HepG2 (cell line): Measurements from ENCODE around the gene SLC36A1.

Experiments used
- ATF1 ChIP-seq: IDR thresholded peaks from 2 replicates; pipeline ENCODE4 v1.6.1; 2016; ENCODE audit warnings: mild to moderate bottlenecking, control low read depth
- CEBPB ChIP-seq: IDR thresholded peaks from 2 replicates; pipeline ENCODE4 v1.6.1; 2011; ENCODE audit warnings: low read depth, low read length, improper control_type of control experiment, borderline replicate concordance
- FOSL2 ChIP-seq: sonication (generic); formaldehyde crosslinking; IDR thresholded peaks from 2 replicates; pipeline ENCODE4 v1.4.0; 2020; ENCODE audit warnings: missing genetic modification reagents
- FOXM1 ChIP-seq: sonication (generic); formaldehyde crosslinking; IDR thresholded peaks from 2 replicates; pipeline ENCODE4 v1.5.0; 2020; ENCODE audit warnings: missing genetic modification reagents
- NFE2 ChIP-seq: sonication (generic); formaldehyde crosslinking; IDR thresholded peaks from 2 replicates; pipeline ENCODE4 v1.4.0; 2020; ENCODE audit warnings: missing genetic modification reagents
- NFIC ChIP-seq: IDR thresholded peaks from 2 replicates; pipeline ENCODE4 v1.6.1; 2012; ENCODE audit warnings: mild to moderate bottlenecking, low read length, inconsistent platforms
- POLR2A ChIP-seq, 2 experiments: IDR thresholded peaks; 2 replicates each; pipeline ENCODE4 v1.6.1; 2011; ENCODE audit warnings: low read depth in 2 of 2, low read length in 2 of 2, mild to moderate bottlenecking in 1 of 2, moderate library complexity in 1 of 2; ENCODE audit not compliant: insufficient read depth in 1 of 2
- ZNF142 ChIP-seq: sonication (generic); formaldehyde crosslinking; IDR thresholded peaks from 2 replicates; pipeline ENCODE4 v1.4.0; 2020; ENCODE audit warnings: missing genetic modification reagents
- ZNF552 ChIP-seq: sonication (generic); formaldehyde crosslinking; IDR thresholded peaks from 2 replicates; pipeline ENCODE4 v1.9.0; 2022; ENCODE audit warnings: missing genetic modification reagents, mild to moderate bottlenecking, borderline replicate concordance
- ZNF597 ChIP-seq: sonication (generic); formaldehyde crosslinking; IDR thresholded peaks from 2 replicates; pipeline ENCODE4 v1.5.0; 2020; ENCODE audit warnings: missing genetic modification reagents
- ZNF644 ChIP-seq: IDR thresholded peaks from 2 replicates; pipeline ENCODE4 v1.6.1; 2016; ENCODE audit warnings: low read depth

GRCh38 chr5:151534350-151534749 lies 86.9 kb downstream of the SLC36A1 start:
- TF ChIP-seq ZNF644 (CRISPR knock-in tag) (no peak), ZNF552 (CRISPR knock-in tag) (no peak), FOXM1 (no peak), POLR2A (IDR thresholded peaks at IDR 0.05; ENCODE audit: insufficient read depth in 1 of 2, low read depth in 2 of 2, low read length in 2 of 2) (no peak), FOSL2 (no peak), ATF1 (CRISPR knock-in tag) (no peak), NFIC (no peak), NFE2 (no peak), CEBPB (no peak), ZNF597 (CRISPR knock-in tag) (no peak), ZNF142 (CRISPR knock-in tag) (no peak)
